HepG2 (cell line): ENCODE measurements around the gene CDK15. TPM values are rescaled to one million over a fixed set of nuclear protein-coding genes. Genes with fewer than 3 reads are reported as not detected.

Source experiments
- ATAC-seq: fragments of 200-7000 bp; cut with Tn5 transposase; 3 replicates; pipeline ENCODE4 v1.9.1; 2020; ENCODE audit warnings: mild to moderate bottlenecking, moderate library complexity
- BruUV-seq: library from RNA; stranded (reverse); fragments of 400-500 nt; replicated peaks from 2 replicates; lab custom pipeline; 2021; lab: Mats Ljungman, UMichigan
- CTCF ChIA-PET: fragments of 300-600 bp; formaldehyde crosslinking; extraction: SDS; loops from one replicate; lab custom pipeline; 2021; ENCODE audit warnings: low total read pairs, inconsistent platforms, low intra/inter-chr PET ratio; lab: Yijun Ruan, JAX
- POLR2A ChIA-PET: fragments of 350-600 bp; sonication (Branson Sonifier 250); formaldehyde crosslinking; loops from one replicate; lab custom pipeline; 2020; ENCODE audit warnings: antibody characterized with exemption, inconsistent platforms; lab: Yijun Ruan, JAX
- DNase-seq: peaks from one replicate; pipeline ENCODE4 v3.0.0-alpha.2; 2015; ENCODE audit warnings: low spot score
- FAIRE-seq: peaks from 3 replicates; lab custom pipeline; 2011; peaks lifted over from hg19 to GRCh38; lab: Jason Lieb, UNC
- H2AFZ ChIP-seq: one replicate; pipeline ENCODE4 v1.6.1; 2011; ENCODE audit warnings: low read length, inconsistent platforms
- H3K27ac ChIP-seq: fragments of 300-600 bp; 3 replicates; pipeline ENCODE4 v1.8.0; 2011; ENCODE audit warnings: mixed run types, mild to moderate bottlenecking, mixed read lengths, low read length, inconsistent platforms; ENCODE audit not compliant: insufficient read depth; ENCODE audit errors: extremely low read length
- H3K27me3 ChIP-seq, 2 experiments: fragments of 200-600 bp in 1 of 2; 2 replicates in 1 of 2; 3 replicates in 1 of 2; pipeline versions ENCODE4 v1.6.0 to v1.8.0; 2011; ENCODE audit warnings: low read length in 2 of 2, mild to moderate bottlenecking in 2 of 2, moderate library complexity in 2 of 2, inconsistent platforms in 1 of 2; ENCODE audit not compliant: insufficient read depth in 2 of 2, control insufficient read depth in 1 of 2
- H3K36me3 ChIP-seq, 2 experiments: fragments of 200-600 bp in 1 of 2; replicated peaks in 1 of 2; 2 replicates in 1 of 2; 3 replicates in 1 of 2; pipeline versions ENCODE4 v1.5.1 to v1.8.0; 2011; ENCODE audit warnings: low read length in 2 of 2, inconsistent platforms in 1 of 2; ENCODE audit not compliant: insufficient read depth in 2 of 2, control insufficient read depth in 1 of 2
- H3K4me1 ChIP-seq: 2 replicates; pipeline ENCODE4 v1.5.1; 2012; ENCODE audit warnings: low read length, inconsistent platforms; ENCODE audit not compliant: insufficient read depth
- H3K4me2 ChIP-seq: 2 replicates; pipeline ENCODE4 v1.6.0; 2011; ENCODE audit warnings: low read depth, low read length, inconsistent platforms
- H3K4me3 ChIP-seq, 3 experiments: fragments of 200-600 bp in 1 of 3; sonication (generic), shearing (Covaris generic) in 1 of 3; replicated peaks in 1 of 3; 2 replicates each; pipeline ENCODE4 v1.5.1; 2011 to 2016; ENCODE audit warnings: low read length in 3 of 3, inconsistent platforms in 2 of 3, low read depth in 2 of 3, mild to moderate bottlenecking in 2 of 3, control low read depth in 1 of 3, mixed read lengths in 1 of 3; ENCODE audit not compliant: insufficient read depth in 1 of 3
- H3K79me2 ChIP-seq: one replicate; pipeline ENCODE4 v1.6.1; 2011; ENCODE audit warnings: low read length, inconsistent platforms; ENCODE audit not compliant: insufficient read depth
- H3K9ac ChIP-seq: 2 replicates; pipeline ENCODE4 v1.6.0; 2011; ENCODE audit warnings: mild to moderate bottlenecking, low read depth, low read length, inconsistent platforms; ENCODE audit not compliant: insufficient read depth
- H3K9me3 ChIP-seq: 2 replicates; pipeline ENCODE4 v1.5.1; 2012; ENCODE audit warnings: mild to moderate bottlenecking, low read length
- H4K20me1 ChIP-seq: 2 replicates; pipeline ENCODE4 v1.6.0; 2011; ENCODE audit warnings: inconsistent platforms, mild to moderate bottlenecking, low read length, moderate library complexity; ENCODE audit not compliant: insufficient read depth
- CBX2 ChIP-seq, 2 experiments: fragments of 200-600 bp in 1 of 2; sonication (generic); formaldehyde crosslinking in 1 of 2; IDR thresholded peaks; 2 replicates each; pipeline versions ENCODE4 v1.7.0 to v1.8.1; 2018 to 2022; ENCODE audit warnings: low read depth in 2 of 2, low read length in 1 of 2, mild to moderate bottlenecking in 1 of 2, missing genetic modification reagents in 1 of 2
- DNMT3B ChIP-seq: conservative IDR thresholded peaks from 2 replicates; pipeline ENCODE4 v1.6.1; 2016; ENCODE audit warnings: missing biosample characterization, control low read depth
- MAFG ChIP-seq: sonication (generic); formaldehyde crosslinking; IDR thresholded peaks from 2 replicates; pipeline ENCODE4 v1.5.1; 2020; ENCODE audit warnings: mild to moderate bottlenecking, missing genetic modification reagents
- MNT ChIP-seq: fragments of 450-650 bp; IDR thresholded peaks from 2 replicates; pipeline ENCODE4 v1.6.1; 2016
- SAP130 ChIP-seq: IDR thresholded peaks from 2 replicates; pipeline ENCODE4 v1.6.1; 2016; ENCODE audit warnings: low read depth
- USF2 ChIP-seq, 2 experiments: sonication (generic) in 1 of 2; formaldehyde crosslinking in 1 of 2; IDR thresholded peaks; 2 replicates each; pipeline versions ENCODE4 v1.5.1 to v1.6.1; 2011 to 2020; ENCODE audit warnings: borderline replicate concordance in 1 of 2, low read depth in 1 of 2, low read length in 1 of 2, mild to moderate bottlenecking in 1 of 2, missing genetic modification reagents in 1 of 2, moderate library complexity in 1 of 2
- ZNF3 ChIP-seq: IDR thresholded peaks from 2 replicates; pipeline ENCODE4 v1.7.0; 2017; ENCODE audit warnings: inconsistent platforms
- ZNF333 ChIP-seq: sonication (generic); formaldehyde crosslinking; IDR thresholded peaks from 2 replicates; pipeline ENCODE4 v1.4.0; 2020; ENCODE audit warnings: mild to moderate bottlenecking, missing genetic modification reagents, borderline replicate concordance
- WGBS: methylation state at CpG from one replicate; pipeline ENCODE4 v1.1.6; 2017; ENCODE audit warnings: low lambda C conversion rate; 5-methylcytosine and 5-hydroxymethylcytosine counted together
- in situ Hi-C: cut with HindIII; loops from 2 replicates; pipeline ENCODE4 v1.10.0; 2017; ENCODE audit warnings: low pct_unique_long_range_greater_than_20kb; ENCODE audit not compliant: extremely low pct_ligation_motif_present
- intact Hi-C: fragments of 100-400 bp; cut with micrococcal nuclease; formaldehyde crosslinking; loops from one replicate; pipeline ENCODE4 v1.10.0; 2022; ENCODE audit not compliant: unreplicated experiment
- polyA plus RNA-seq, 8 experiments: library from polyadenylated mRNA; depleted of rRNA in 3 of 8; stranded (reverse) in 7 of 8; unstranded in 1 of 8; fragments of >200 nt; fragmentation: Illumina TruSeq in 4 of 8; extraction: Trizol in 4 of 8; gene quantifications; 2 replicates each; pipeline versions ENCODE4 v1.2.1 to v1.2.3, GENCODE V29; 2011 to 2016; ENCODE audit warnings: low read depth in 4 of 8, missing spikeins in 1 of 8, mixed read lengths in 1 of 8; ENCODE audit not compliant: insufficient read depth in 1 of 8
- total RNA-seq, 5 experiments: library from RNA; depleted of rRNA; stranded (reverse); fragments of >200 nt; fragmentation: Illumina TruSeq; extraction: Trizol; gene quantifications; 2 replicates each; pipeline ENCODE4 v1.2.3, GENCODE V29; 2016; ENCODE audit warnings: low read depth in 1 of 5

The CDK15 gene
- total and polyA plus RNA-seq, 2 of the 13 experiments (the other 11 are each of a cell fraction or from before 2014, with no cell fraction given): not detected

- FAIRE-seq: no peak
- no peak for DNase-seq
- CTCF ChIA-PET: no interaction called here
Measured at GRCh38 chr2:201900362-201900761, 94.0 kb downstream of the CDK15 start.

GRCh38 chr2:201901786-201902185 is 95.4 kb downstream of the CDK15 start:
- ATAC-seq (no peak), FAIRE-seq (no peak), DNase-seq (no peak)
- intact Hi-C loops (no loop called here), in situ Hi-C loops (no loop called here)
- Histone ChIP-seq H3K4me3 (no peak overlapping the region), H3K9ac (no peak overlapping the region), H4K20me1 (no peaks in the 10 kb centered on the region), H3K9me3 (no peaks in the 10 kb centered on the region), H3K27ac (no peak overlapping the region), H3K4me1 (no peaks in the 10 kb centered on the region), H3K36me3 (no peaks in the 10 kb centered on the region), H2AFZ (no peak overlapping the region), H3K79me2 (no peaks in the 10 kb centered on the region), H3K4me2 (no peak overlapping the region), H3K27me3 (peaks cover 0 to 3% of the 10 kb centered on the region in 2 experiments; a peak in 2 of 5 replicates)
- TF ChIP-seq SAP130 (CRISPR knock-in tag) (no peak), DNMT3B (no peak), CBX2 (IDR thresholded peaks at IDR 0.05; ENCODE audit: low read depth, low read length) (no peak), CBX2 (CRISPR knock-in tag; IDR thresholded peaks at IDR 0.05; ENCODE audit: low read depth) (no peak), ZNF3 (no peak), USF2 (IDR thresholded peaks at IDR 0.05; ENCODE audit: low read depth, low read length) (peak; percentile 54; the same call in 1 of the 2 replicates), USF2 (CRISPR knock-in tag; IDR thresholded peaks at IDR 0.05; ENCODE audit: borderline replicate concordance) (no peak), ZNF333 (CRISPR knock-in tag) (no peak)
- 62% methylated on average over 8 of the region's 8 CpGs for WGBS
- ChIA-PET POLR2A (no interaction called here), CTCF (no interaction called here)
- no TSS peak for BruUV-seq

More at GRCh38 chr2:201900362-201900761, 94.0 kb downstream of the CDK15 start:
- no peak for ATAC-seq
- Histone ChIP-seq H4K20me1 (no peaks in the 10 kb centered on the region), H3K4me3 (no peak overlapping the region), H2AFZ (no peak overlapping the region), H3K27me3 (no peaks in the 10 kb centered on the region; a peak in 2 of 5 replicates), H3K9ac (no peak overlapping the region), H3K79me2 (no peaks in the 10 kb centered on the region), H3K27ac (no peak overlapping the region), H3K4me1 (no peaks in the 10 kb centered on the region), H3K36me3 (no peaks in the 10 kb centered on the region), H3K4me2 (no peak overlapping the region), H3K9me3 (no peaks in the 10 kb centered on the region)
- intact Hi-C loops (no loop called here), in situ Hi-C loops (no loop called here)
- no TSS peak for BruUV-seq
- TF ChIP-seq MAFG (CRISPR knock-in tag) (no peak), MNT (peak; percentile 52)
- 29% methylated on average over 2 of the region's 2 CpGs for WGBS
- POLR2A ChIA-PET: no interaction called here
